ENCODE results near the gene EMD.

EMD gene

GRCh38 chrX:154355094-154355775 lies 23.9 kb upstream of the EMD start:
- no peak for DNase-seq (ENCODE audit: low read depth in 3 of 3)

GRCh38 chrX:154355776-154356140 lies 23.3 kb upstream of the EMD start:
- no peak for DNase-seq (ENCODE audit: low read depth in 3 of 3)

- no peak for DNase-seq (ENCODE audit: low read depth in 3 of 3)
These were observed 22.5 kb upstream of the EMD start for GRCh38 chrX:154356596-154356995.

- DNase-seq (ENCODE audit: low read depth in 3 of 3): no peak
These were observed 21.9 kb upstream of the EMD start for GRCh38 chrX:154357205-154357604.

GRCh38 chrX:154358011-154358410 lies 21.1 kb upstream of the EMD start:
- DNase-seq (ENCODE audit: low read depth in 3 of 3): no peak

GRCh38 chrX:154358829-154359228 lies 20.3 kb upstream of the EMD start:
- DNase-seq (ENCODE audit: low read depth in 3 of 3): no peak

- DNase-seq (ENCODE audit: low read depth in 3 of 3): no peak
These were observed 19.5 kb upstream of the EMD start for GRCh38 chrX:154359362-154360154.

GRCh38 chrX:154360155-154360713 lies 18.9 kb upstream of the EMD start:
- no peak for DNase-seq (ENCODE audit: low read depth in 3 of 3)

GRCh38 chrX:154362085-154362742 lies 16.9 kb upstream of the EMD start:
- no peak for DNase-seq (ENCODE audit: low read depth in 3 of 3)

- no peak for DNase-seq (ENCODE audit: low read depth in 3 of 3)
These were observed 15.2 kb upstream of the EMD start for GRCh38 chrX:154363706-154364439.

GRCh38 chrX:154365052-154365600 lies 14.0 kb upstream of the EMD start:
- DNase-seq (ENCODE audit: low read depth in 3 of 3): no peak

- no peak for DNase-seq (ENCODE audit: low read depth in 3 of 3)
These were observed 13.0 kb upstream of the EMD start for GRCh38 chrX:154365997-154366665.

- no peak for DNase-seq (ENCODE audit: low read depth in 3 of 3)
These were observed 12.4 kb upstream of the EMD start for GRCh38 chrX:154366666-154367055.

GRCh38 chrX:154367474-154368308 lies 11.4 kb upstream of the EMD start:
- no peak for DNase-seq (ENCODE audit: low read depth in 3 of 3)

GRCh38 chrX:154368630-154369448 lies 10.3 kb upstream of the EMD start:
- peak; percentile 65 to 83 (median 78) for DNase-seq (ENCODE audit: low read depth in 3 of 3)

- peak in 2 of 3 experiments; percentile 35 to 62 for DNase-seq (ENCODE audit: low read depth in 3 of 3)
These were observed 9.4 kb upstream of the EMD start for GRCh38 chrX:154369449-154370299.

- DNase-seq (ENCODE audit: low read depth in 3 of 3): no peak
These were observed 8.6 kb upstream of the EMD start for GRCh38 chrX:154370300-154371016.
